Right atrium auricular region (tissue), 2 donors: ENCODE measurements around the gene MITF. TPM values are rescaled to one million over a fixed set of nuclear protein-coding genes. Genes with fewer than 3 reads are reported as not detected.

ENCODE experiments used
- DNase-seq: peaks from one replicate; pipeline ENCODE4 v3.0.0-alpha.2; 2019; ENCODE audit warnings: low spot score
- H3K27ac ChIP-seq, 2 donors: fragments of 200-600 bp; sonication (generic); 1 replicate in 1 of 2; 2 replicates in 1 of 2; pipeline ENCODE4 v1.5.1; 2016 to 2019
- H3K27me3 ChIP-seq, 2 donors: fragments of 200-600 bp; sonication (generic); one replicate each; pipeline versions ENCODE4 v1.5.1 to v1.6.0; 2017 to 2019
- H3K36me3 ChIP-seq: fragments of 200-600 bp; sonication (generic); one replicate; pipeline ENCODE4 v1.5.1; 2016
- H3K4me1 ChIP-seq, 2 donors: fragments of 200-600 bp; sonication (generic); one replicate each; pipeline versions ENCODE4 v1.5.1 to v1.6.0; 2017 to 2019
- H3K4me3 ChIP-seq, 2 donors: fragments of 200-600 bp; sonication (generic); 1 replicate in 1 of 2; 2 replicates in 1 of 2; pipeline ENCODE4 v1.5.1; 2017 to 2019; ENCODE audit warnings: mild to moderate bottlenecking in 1 of 2, moderate library complexity in 1 of 2
- H3K9me3 ChIP-seq, 2 donors: fragments of 200-600 bp; sonication (generic); one replicate each; pipeline ENCODE4 v1.5.1; 2019
- total RNA-seq, 2 donors: library from RNA; depleted of rRNA; stranded (reverse); fragments of >200 nt; gene quantifications; one replicate each; pipeline ENCODE4 v1.1.0, GENCODE V29; 2016
- TF ChIP-seq, protein P1 (sequence below), 2 donors: fragments of 200-600 bp; sonication (generic); IDR thresholded peaks; one replicate each; pipeline ENCODE4 v1.5.1; 2019; ENCODE audit warnings: antibody characterized with exemption in 2 of 2

MITF gene
- total RNA-seq, 2 donors from 2014 or later: 47.6 to 68.6 TPM

DNA sequence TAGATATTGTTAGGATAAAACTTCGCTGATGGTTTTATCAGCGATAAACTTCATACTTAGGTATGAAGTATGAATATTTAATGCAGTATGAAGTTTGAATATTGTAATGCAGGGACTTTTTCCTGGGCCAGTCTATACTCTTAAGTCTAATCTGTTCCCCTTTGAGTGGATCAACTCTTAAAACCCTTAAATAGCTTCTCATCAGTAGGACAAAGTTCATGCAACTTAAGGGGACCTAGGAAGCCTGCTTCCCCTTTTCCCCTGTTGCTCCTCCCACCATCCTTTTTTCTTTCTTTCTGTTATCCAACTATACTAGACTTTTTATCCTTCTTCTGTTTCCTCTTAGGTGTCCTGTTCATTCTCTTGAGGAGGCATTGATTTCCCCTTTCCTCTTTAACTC, 78.7 kb downstream of the MITF start:
- H3K36me3 ChIP-seq: no peaks in the 10 kb centered on the region
- no peak overlapping the region for H3K4me3 ChIP-seq
- TF ChIP-seq, protein P1, sequence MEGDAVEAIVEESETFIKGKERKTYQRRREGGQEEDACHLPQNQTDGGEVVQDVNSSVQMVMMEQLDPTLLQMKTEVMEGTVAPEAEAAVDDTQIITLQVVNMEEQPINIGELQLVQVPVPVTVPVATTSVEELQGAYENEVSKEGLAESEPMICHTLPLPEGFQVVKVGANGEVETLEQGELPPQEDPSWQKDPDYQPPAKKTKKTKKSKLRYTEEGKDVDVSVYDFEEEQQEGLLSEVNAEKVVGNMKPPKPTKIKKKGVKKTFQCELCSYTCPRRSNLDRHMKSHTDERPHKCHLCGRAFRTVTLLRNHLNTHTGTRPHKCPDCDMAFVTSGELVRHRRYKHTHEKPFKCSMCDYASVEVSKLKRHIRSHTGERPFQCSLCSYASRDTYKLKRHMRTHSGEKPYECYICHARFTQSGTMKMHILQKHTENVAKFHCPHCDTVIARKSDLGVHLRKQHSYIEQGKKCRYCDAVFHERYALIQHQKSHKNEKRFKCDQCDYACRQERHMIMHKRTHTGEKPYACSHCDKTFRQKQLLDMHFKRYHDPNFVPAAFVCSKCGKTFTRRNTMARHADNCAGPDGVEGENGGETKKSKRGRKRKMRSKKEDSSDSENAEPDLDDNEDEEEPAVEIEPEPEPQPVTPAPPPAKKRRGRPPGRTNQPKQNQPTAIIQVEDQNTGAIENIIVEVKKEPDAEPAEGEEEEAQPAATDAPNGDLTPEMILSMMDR (IDR thresholded peaks at IDR 0.05): no peak
- H3K27ac ChIP-seq: no peak overlapping the region
- no peak for DNase-seq
- no peaks in the 10 kb centered on the region for H3K27me3 ChIP-seq
- no peaks in the 10 kb centered on the region for H3K9me3 ChIP-seq
- H3K4me1 ChIP-seq: peaks cover 0 to 53% of the 10 kb centered on the region in 2 donors

- H3K27ac ChIP-seq: peak overlapping the region in 1 of 2 donors; percentile 49
- no peak overlapping the region for H3K4me3 ChIP-seq
- no peaks in the 10 kb centered on the region for H3K36me3 ChIP-seq
- TF ChIP-seq, protein P1 (IDR thresholded peaks at IDR 0.05): no peak
- no peaks in the 10 kb centered on the region for H3K27me3 ChIP-seq
- H3K4me1 ChIP-seq: peaks cover 0 to 53% of the 10 kb centered on the region in 2 donors
- DNase-seq: no peak
- H3K9me3 ChIP-seq: no peaks in the 10 kb centered on the region
These were observed 80.0 kb downstream of the MITF start for GRCh38 chr3:69819282-69819681.

DNA sequence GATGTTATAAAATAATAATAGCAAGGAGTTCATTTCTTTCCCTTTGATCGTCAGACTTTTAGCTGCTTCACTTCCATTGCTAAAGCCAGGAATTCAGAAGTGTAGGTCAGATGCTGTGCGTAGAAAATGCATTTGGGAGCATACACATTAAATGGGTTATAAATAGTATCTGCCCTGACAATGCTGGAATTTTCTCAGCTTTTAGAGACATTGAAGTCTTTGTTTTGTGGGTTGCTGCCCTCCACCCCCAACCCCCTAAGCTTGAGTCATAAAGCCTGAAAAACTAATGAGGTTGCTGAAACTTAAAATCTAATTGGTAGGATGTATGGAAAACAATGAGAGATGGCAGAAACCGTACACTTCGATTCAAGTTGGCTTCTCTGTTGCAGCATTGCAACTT, 81.9 kb downstream of the MITF start:
- TF ChIP-seq, protein P1 (IDR thresholded peaks at IDR 0.05): no peak
- no peak overlapping the region for H3K4me3 ChIP-seq
- no peaks in the 10 kb centered on the region for H3K9me3 ChIP-seq
- no peaks in the 10 kb centered on the region for H3K36me3 ChIP-seq
- H3K27me3 ChIP-seq: no peaks in the 10 kb centered on the region
- no peak for DNase-seq
- H3K4me1 ChIP-seq: peaks cover 0 to 57% of the 10 kb centered on the region in 2 donors
- H3K27ac ChIP-seq: no peak overlapping the region

DNA sequence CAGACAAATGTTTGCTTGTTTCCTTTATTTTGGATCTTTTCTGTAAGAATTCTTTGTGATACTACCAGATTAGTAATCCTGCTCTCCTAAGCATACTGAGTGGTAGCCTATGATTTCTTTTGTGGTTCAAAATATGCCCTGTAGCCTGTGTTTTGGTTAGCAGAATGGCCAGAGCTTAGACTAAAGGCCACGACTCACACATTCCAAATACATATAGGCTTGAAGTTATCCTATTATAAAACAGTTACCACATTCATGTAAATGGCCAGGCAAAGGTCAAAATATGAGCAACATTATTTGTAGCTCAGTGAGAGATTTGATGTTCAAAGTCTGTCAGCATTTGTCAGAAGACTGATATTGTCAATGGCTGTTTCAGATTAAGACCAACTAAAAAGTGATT, 84.5 kb downstream of the MITF start:
- TF ChIP-seq, protein P1 (IDR thresholded peaks at IDR 0.05): no peak
- no peak for DNase-seq
- peaks cover 0 to 3% of the 10 kb centered on the region in 2 donors for H3K9me3 ChIP-seq
- peaks cover 0 to 45% of the 10 kb centered on the region in 2 donors for H3K4me1 ChIP-seq
- no peak overlapping the region for H3K27ac ChIP-seq
- no peaks in the 10 kb centered on the region for H3K36me3 ChIP-seq
- no peak overlapping the region for H3K4me3 ChIP-seq
- no peaks in the 10 kb centered on the region for H3K27me3 ChIP-seq

GRCh38 chr3:69825446-69825845, 86.2 kb downstream of the MITF start:
- DNase-seq: no peak
- Histone ChIP-seq H3K27ac (no peak overlapping the region), H3K9me3 (peaks cover 0 to 3% of the 10 kb centered on the region in 2 donors), H3K4me1 (peaks cover 0 to 34% of the 10 kb centered on the region in 2 donors), H3K4me3 (no peak overlapping the region), H3K27me3 (no peaks in the 10 kb centered on the region), H3K36me3 (no peaks in the 10 kb centered on the region)
- TF ChIP-seq, protein P1 (IDR thresholded peaks at IDR 0.05): no peak

- Histone ChIP-seq H3K27me3 (no peaks in the 10 kb centered on the region), H3K4me1 (peaks cover 0 to 27% of the 10 kb centered on the region in 2 donors), H3K4me3 (no peak overlapping the region), H3K9me3 (peaks cover 0 to 3% of the 10 kb centered on the region in 2 donors), H3K36me3 (no peaks in the 10 kb centered on the region), H3K27ac (no peak overlapping the region)
- no peak for DNase-seq
- TF ChIP-seq, protein P1 (IDR thresholded peaks at IDR 0.05): no peak
These were observed 87.9 kb downstream of the MITF start for GRCh38 chr3:69827127-69827526.
